ENCODE results near the gene CCDC170. TPM values are rescaled to one million over a fixed set of nuclear protein-coding genes. Genes with fewer than 3 reads are reported as not detected.

Gene CCDC170
- total RNA-seq, 1 donor from 2014 or later = 0.38 TPM

DNA sequence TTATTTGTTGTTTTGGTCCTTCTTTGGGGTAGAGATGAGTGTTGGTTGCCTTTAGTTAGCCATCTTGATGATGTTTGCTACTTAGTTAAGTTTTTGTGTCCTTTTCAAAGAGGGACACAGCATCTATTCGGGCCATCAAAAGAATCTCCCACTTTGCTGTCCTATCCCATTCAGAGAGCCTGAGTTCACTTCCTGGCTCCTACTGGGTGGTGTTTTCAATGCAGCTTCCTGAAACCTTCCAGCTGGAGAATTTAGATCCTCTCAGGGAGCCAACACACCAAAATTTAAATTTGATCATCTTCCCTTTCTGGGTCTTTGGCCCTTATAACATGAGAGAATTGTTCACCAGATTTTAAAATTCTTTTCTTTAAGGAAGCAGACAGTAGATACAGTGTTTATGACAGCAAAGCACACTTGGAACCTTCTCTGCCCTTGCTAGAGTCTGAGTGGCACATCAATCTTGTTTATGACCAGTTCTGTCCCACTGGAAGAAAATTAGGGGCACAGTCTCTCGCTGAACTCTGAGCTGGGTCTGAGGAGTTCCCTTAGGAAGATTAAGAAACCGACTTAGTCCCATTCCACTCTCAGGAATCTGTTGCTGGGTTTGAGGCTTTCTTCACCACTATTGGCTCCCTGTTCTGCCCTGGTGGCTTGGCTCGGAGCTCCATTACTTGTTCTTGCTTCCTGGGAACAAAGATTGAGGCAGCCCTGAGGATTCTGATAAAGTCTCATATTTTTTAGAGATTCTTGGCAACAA is 115.5 kb downstream of the CCDC170 start:
- intact Hi-C loops (cut with DNase I) = no loop called here
- DNase-seq (ENCODE audit: low spot score) = no peak

- no peak for DNase-seq (ENCODE audit: low spot score)
- intact Hi-C loops (cut with DNase I) = no loop called here
Observed at GRCh38 chr6:151610326-151610725, 116.5 kb downstream of the CCDC170 start.

- no peak for DNase-seq (ENCODE audit: low spot score)
- intact Hi-C loops (cut with DNase I) = no loop called here
Observed at GRCh38 chr6:151614630-151615029, 120.8 kb downstream of the CCDC170 start.

GRCh38 chr6:151616091-151616513 is 122.3 kb downstream of the CCDC170 start:
- DNase-seq (ENCODE audit: low spot score) = no peak
- intact Hi-C loops (cut with DNase I) = no loop called here

DNA sequence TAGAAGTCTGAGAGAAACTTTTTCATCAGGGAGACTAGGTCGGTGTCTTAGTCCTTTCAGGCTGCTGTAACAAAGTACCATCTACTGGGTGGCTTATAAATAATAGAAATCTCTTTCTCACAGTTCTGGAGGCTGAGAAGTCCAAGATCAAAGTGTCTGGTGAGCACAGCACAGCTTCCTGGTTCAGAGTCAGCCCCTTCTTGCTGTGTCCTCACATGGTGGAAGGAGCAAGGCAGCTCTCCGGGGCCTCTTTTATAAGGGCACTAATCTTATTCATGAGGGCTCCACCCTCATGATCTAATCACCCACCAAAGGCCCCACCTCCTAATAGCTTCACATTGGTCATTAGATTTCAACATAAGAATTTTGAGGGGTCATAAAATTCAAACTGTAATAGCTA is 122.8 kb downstream of the CCDC170 start:
- intact Hi-C loops (cut with DNase I) = no loop called here
- DNase-seq (ENCODE audit: low spot score) = no peak

GRCh38 chr6:151617539-151617938 is 123.7 kb downstream of the CCDC170 start:
- no peak for DNase-seq (ENCODE audit: low spot score)
- intact Hi-C loops (cut with DNase I) = no loop called here

DNA sequence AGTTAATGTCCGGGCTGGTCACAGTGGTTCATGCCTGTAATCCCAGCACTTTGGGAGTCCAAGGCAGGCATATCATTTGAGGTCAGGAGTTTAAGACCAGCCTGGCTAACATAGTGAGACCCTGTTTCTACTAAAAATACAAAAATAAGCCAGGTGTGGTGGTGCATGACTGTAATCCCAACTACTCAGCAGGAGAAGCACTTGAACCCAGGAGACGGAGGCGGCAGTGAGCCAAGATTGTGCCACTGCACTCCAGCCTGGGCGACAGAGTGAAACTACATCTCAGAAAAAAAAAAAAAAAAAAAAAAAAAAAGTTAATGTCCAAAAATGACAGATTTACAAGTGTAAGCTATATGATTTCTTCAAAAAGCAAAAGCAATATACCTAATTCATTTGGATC is 124.9 kb downstream of the CCDC170 start:
- DNase-seq (ENCODE audit: low spot score) = no peak
- intact Hi-C loops (cut with DNase I) = no loop called here

- intact Hi-C loops (cut with DNase I) = no loop called here
- DNase-seq (ENCODE audit: low spot score) = no peak
Observed at GRCh38 chr6:151620179-151620578, 126.4 kb downstream of the CCDC170 start.

- intact Hi-C loops (cut with DNase I) = no loop called here
- no peak for DNase-seq (ENCODE audit: low spot score)
Observed at GRCh38 chr6:151624071-151624470, 130.3 kb downstream of the CCDC170 start.

- intact Hi-C loops (cut with DNase I) = no loop called here
- DNase-seq (ENCODE audit: low spot score) = no peak
Observed at GRCh38 chr6:151624481-151624880, 130.7 kb downstream of the CCDC170 start.

DNA sequence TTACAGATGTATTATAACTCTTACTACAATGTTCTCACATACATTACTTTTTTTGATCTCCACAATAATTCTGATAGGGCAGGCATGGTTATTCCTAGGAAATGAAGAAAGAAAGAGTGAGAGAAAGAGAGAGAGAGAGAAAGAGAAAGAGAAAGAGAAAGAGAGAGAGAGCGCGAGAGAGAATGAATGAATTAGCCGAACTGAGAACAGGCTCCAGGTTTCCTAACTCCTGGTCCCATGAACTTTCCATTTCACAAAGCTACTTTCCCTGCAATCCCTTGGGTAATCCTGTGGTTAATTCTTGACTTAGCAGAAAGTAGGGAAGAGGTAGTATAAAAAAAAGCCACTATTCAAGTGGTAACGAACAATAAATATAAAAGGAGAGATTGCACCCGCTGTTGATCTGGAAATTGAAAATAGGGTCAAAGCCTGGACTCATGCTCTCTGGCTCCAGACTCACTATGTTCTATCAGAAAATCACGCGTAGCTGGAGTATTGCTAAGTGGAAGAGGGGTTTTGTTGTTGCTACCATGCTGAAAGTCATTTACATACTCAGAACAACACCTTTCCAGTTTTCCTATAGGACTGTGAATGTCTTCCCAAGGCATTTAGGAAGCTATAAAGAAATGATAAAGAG is 131.2 kb downstream of the CCDC170 start:
- no peak for DNase-seq (ENCODE audit: low spot score)
- intact Hi-C loops (cut with DNase I) = no loop called here

GRCh38 chr6:151627689-151628444 is 134.1 kb downstream of the CCDC170 start:
- intact Hi-C loops (cut with DNase I) = no loop called here
- no peak for DNase-seq (ENCODE audit: low spot score)

- no peak for DNase-seq (ENCODE audit: low spot score)
- intact Hi-C loops (cut with DNase I) = no loop called here
Observed at GRCh38 chr6:151629791-151630190, 136.0 kb downstream of the CCDC170 start.

DNA sequence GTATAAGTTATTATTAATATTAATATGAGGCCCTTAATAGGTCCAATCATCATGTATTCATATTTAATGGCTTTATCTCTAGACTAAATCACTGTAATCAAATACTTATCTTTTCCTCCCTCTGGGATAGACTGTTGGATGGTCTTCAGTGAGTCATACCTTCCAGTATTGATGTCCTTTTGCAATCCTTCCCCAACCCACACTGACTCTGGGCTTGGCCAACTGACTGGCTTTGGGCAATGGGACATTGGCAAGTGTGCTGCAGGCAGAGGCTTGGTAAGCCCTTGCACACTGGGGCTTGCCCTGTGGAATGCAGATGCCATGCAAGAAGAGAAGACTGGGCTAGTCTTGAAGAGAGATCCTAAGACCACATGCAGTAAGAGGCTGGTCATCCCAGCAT is 136.6 kb downstream of the CCDC170 start:
- DNase-seq (ENCODE audit: low spot score) = no peak
- intact Hi-C loops (cut with DNase I) = no loop called here

- intact Hi-C loops (cut with DNase I) = no loop called here
- no peak for DNase-seq (ENCODE audit: low spot score)
Observed at GRCh38 chr6:151630991-151631655, 137.3 kb downstream of the CCDC170 start.

GRCh38 chr6:151632415-151632987 is 138.7 kb downstream of the CCDC170 start:
- no peak for DNase-seq (ENCODE audit: low spot score)
- intact Hi-C loops (cut with DNase I) = no loop called here

DNA sequence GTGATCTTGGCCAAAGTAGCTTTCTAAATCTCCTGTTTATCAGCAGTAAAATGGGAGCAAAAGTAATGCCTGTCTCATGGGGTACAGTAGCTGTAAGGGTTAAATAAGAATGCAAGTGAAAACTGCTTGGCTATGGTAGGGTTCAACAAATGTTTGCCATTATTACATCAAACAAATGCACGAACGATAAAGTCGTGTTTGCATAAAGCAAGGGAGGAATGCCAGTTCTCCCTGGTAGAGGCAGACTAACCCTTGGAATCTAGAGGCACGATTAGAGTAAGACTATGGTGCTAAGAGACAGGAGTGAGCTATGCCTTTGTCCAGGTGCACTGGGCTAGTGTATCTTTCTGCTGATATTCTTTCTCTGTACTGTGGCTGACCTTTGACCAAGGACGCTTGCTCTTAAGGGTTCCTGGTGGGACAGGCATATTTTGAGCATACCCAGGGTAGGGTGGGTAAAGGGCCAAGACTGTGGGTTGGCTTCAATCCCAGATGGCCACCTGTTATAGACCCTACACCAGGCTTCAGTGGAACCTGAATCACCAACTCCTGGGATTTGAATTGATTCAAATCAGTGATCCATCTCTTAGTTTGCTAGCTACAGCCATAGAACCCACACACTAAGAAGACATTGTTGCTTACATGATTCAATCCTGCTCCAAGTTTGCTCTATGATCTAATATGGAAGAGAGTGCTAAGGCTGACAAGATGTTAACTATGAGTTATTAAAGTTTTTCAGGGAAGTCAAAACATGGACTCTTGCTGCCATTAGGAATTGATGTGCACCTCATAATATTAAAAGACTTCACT is 139.9 kb downstream of the CCDC170 start:
- intact Hi-C loops (cut with DNase I) = no loop called here
- no peak for DNase-seq (ENCODE audit: low spot score)

DNA sequence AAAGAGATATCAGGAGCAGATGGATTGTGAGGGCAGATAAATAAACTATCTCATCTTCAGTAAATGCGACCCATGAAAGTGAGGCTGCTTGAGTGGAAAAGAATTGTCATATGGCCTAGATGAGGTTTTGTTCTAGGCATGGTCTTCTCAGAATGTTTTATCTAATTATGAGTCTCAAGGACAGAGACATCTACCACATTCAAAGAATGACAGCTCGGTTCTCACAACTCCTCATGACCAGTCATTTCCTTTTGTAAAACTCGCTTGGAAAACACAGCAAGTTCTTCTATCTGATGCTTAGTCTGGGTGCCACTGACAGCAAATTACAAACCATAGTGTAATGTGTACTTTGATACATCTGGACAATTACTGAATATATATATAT is 140.5 kb downstream of the CCDC170 start:
- DNase-seq (ENCODE audit: low spot score) = no peak
- intact Hi-C loops (cut with DNase I) = no loop called here

DNA sequence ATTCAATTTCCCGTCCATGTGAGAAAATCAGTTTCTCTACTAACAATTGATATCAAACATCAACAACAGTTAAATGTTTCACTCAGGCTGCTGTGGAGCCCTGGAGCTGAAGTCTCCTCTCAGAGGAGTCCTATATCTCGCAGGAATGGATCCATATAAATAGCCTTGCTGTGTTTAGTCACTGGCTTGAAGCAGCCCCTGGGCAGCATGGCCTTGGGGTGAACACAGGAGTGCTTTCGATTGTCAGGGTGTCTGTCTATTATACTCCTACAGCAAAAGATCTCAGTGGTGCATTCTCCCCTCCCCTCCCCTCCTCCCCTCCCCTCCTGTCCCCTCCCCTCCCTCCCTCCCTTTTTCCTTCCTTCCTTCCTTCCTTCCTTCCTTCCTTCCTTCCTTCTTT is 141.9 kb downstream of the CCDC170 start:
- intact Hi-C loops (cut with DNase I) = no loop called here
- DNase-seq (ENCODE audit: low spot score) = no peak
